HEK293T (cell line): ENCODE measurements around the gene PET100.

Experiments used
- FOXA1 ChIP-seq: fragments of 450-650 bp; IDR thresholded peaks from 2 replicates; pipeline ENCODE4 v1.6.1; 2016; ENCODE audit warnings: mild to moderate bottlenecking
- NFRKB ChIP-seq: fragments of 450-650 bp; IDR thresholded peaks from 2 replicates; pipeline ENCODE4 v1.6.1; 2016; ENCODE audit warnings: mild to moderate bottlenecking, moderate library complexity

DNA sequence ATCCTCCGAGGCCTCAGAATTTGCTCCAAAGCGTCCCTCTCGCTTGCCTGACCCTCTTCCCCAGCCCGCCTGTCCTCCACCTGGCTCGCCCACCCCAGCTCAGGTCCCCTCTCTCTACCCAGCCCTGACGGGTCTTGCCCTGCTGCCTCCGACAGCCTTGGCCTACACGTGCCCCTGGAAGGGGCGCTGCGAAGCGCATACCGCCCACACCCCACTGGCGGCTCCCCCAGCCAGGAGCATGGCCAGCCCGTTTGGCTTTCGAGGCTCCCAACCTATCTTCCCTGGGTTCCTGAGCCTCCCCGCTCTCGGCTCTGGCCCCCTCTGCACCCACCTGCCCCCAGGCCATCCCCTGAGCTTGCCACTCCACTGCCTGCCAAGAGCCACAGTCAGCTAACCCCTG, 4.8 kb upstream of the PET100 start:
- TF ChIP-seq FOXA1 (no peak), NFRKB (no peak)
